Osteocyte (in vitro differentiated cells): ENCODE measurements around the gene CYTH4. TPM values are rescaled to one million over a fixed set of nuclear protein-coding genes. Genes with fewer than 3 reads are reported as not detected.

Source experiments
- DNase-seq: peaks from one replicate; pipeline ENCODE4 v3.0.0; 2021; ENCODE audit warnings: mixed read lengths; ENCODE audit not compliant: unreplicated experiment; ENCODE audit errors: extremely low spot score
- H3K27ac Mint-ChIP-seq: one replicate; pipeline ENCODE4 v1.8.0; 2021; ENCODE audit warnings: mild to moderate bottlenecking, mixed read lengths; ENCODE audit not compliant: unreplicated experiment
- H3K27me3 Mint-ChIP-seq: one replicate; pipeline ENCODE4 v1.8.0; 2021; ENCODE audit warnings: mixed read lengths; ENCODE audit not compliant: unreplicated experiment
- H3K36me3 Mint-ChIP-seq: one replicate; pipeline ENCODE4 v1.8.0; 2021; ENCODE audit warnings: mixed read lengths; ENCODE audit not compliant: unreplicated experiment
- H3K4me1 Mint-ChIP-seq: one replicate; pipeline ENCODE4 v1.8.0; 2021; ENCODE audit warnings: mixed read lengths; ENCODE audit not compliant: unreplicated experiment
- H3K4me3 Mint-ChIP-seq: one replicate; pipeline ENCODE4 v1.8.0; 2021; ENCODE audit warnings: mild to moderate bottlenecking, moderate library complexity, mixed read lengths; ENCODE audit not compliant: unreplicated experiment
- H3K9me3 Mint-ChIP-seq: one replicate; pipeline ENCODE4 v1.8.0; 2021; ENCODE audit warnings: mixed read lengths; ENCODE audit not compliant: unreplicated experiment
- CTCF ChIP-seq: fragments of 200-600 bp; sonication (generic); IDR thresholded peaks from 2 replicates; pipeline ENCODE4 v1.5.0; 2021; ENCODE audit warnings: antibody characterized with exemption, mild to moderate bottlenecking, moderate library complexity
- total RNA-seq: library from RNA; stranded (reverse); gene quantifications from 2 replicates; pipeline ENCODE4 v1.2.1, GENCODE V29; 2021

Gene CYTH4
- total RNA-seq, 1 donor from 2014 or later, result not detected

- H3K4me1 Mint-ChIP-seq, result peaks cover 10% of the 10 kb centered on the region
- no peak for TF ChIP-seq CTCF
- no peaks in the 10 kb centered on the region for H3K36me3 Mint-ChIP-seq
- peaks cover 5% of the 10 kb centered on the region for H3K9me3 Mint-ChIP-seq
- no peak overlapping the region for H3K4me3 Mint-ChIP-seq
- no peak overlapping the region for H3K27ac Mint-ChIP-seq
- peaks cover 5% of the 10 kb centered on the region for H3K27me3 Mint-ChIP-seq
- no peak for DNase-seq
These were observed 14.5 kb upstream of the CYTH4 start for GRCh38 chr22:37267661-37268413.

GRCh38 chr22:37269936-37270678 is 12.2 kb upstream of the CYTH4 start:
- Mint-ChIP-seq H3K27ac (no peak overlapping the region), H3K9me3 (no peaks in the 10 kb centered on the region), H3K4me3 (no peak overlapping the region), H3K36me3 (no peaks in the 10 kb centered on the region), H3K4me1 (peaks cover 16% of the 10 kb centered on the region), H3K27me3 (peaks cover 5% of the 10 kb centered on the region)
- TF ChIP-seq CTCF, result no peak
- DNase-seq, result no peak

GRCh38 chr22:37270928-37271650 is 11.2 kb upstream of the CYTH4 start:
- TF ChIP-seq CTCF, result no peak
- no peaks in the 10 kb centered on the region for H3K9me3 Mint-ChIP-seq
- DNase-seq, result no peak
- peaks cover 5% of the 10 kb centered on the region for H3K27me3 Mint-ChIP-seq
- no peak overlapping the region for H3K4me3 Mint-ChIP-seq
- no peaks in the 10 kb centered on the region for H3K36me3 Mint-ChIP-seq
- no peak overlapping the region for H3K27ac Mint-ChIP-seq
- H3K4me1 Mint-ChIP-seq, result peaks cover 16% of the 10 kb centered on the region

- Mint-ChIP-seq H3K27me3 (peaks cover 5% of the 10 kb centered on the region), H3K4me3 (no peak overlapping the region), H3K27ac (no peak overlapping the region), H3K9me3 (no peaks in the 10 kb centered on the region), H3K4me1 (peaks cover 16% of the 10 kb centered on the region), H3K36me3 (no peaks in the 10 kb centered on the region)
- no peak for DNase-seq
- TF ChIP-seq CTCF, result no peak
These were observed 9.0 kb upstream of the CYTH4 start for GRCh38 chr22:37273126-37273845.
